ENCODE results near the gene SREBF2. TPM values are rescaled to one million over a fixed set of nuclear protein-coding genes. Genes with fewer than 3 reads are reported as not detected.

The SREBF2 gene
- total RNA-seq, 2 donors from 2014 or later = 48.3 to 65.3 TPM

- Histone ChIP-seq H3K4me3 (no peak overlapping the region), H3K27ac (no peak overlapping the region), H3K4me1 (ENCODE audit: control insufficient read depth in 1 of 2, low read depth in 2 of 2) (peaks cover 0 to 15% of the 10 kb centered on the region in 2 donors), H3K9me3 (no peaks in the 10 kb centered on the region), H3K27me3 (replicated peaks; ENCODE audit: insufficient read depth) (no peaks in the 10 kb centered on the region), H3K36me3 (no peaks in the 10 kb centered on the region)
- DNase-seq (ENCODE audit: low spot score) (no peak), ATAC-seq (ENCODE audit: insufficient number of reproducible peaks, low FRiP score, low read depth) (no peak)
- no peak for TF ChIP-seq CTCF (IDR thresholded peaks at IDR 0.05)
Observed at GRCh38 chr22:41821471-41822316, 11.2 kb upstream of the SREBF2 start.

GRCh38 chr22:41822317-41823057, 10.4 kb upstream of the SREBF2 start:
- no peak overlapping the region for H3K4me3 ChIP-seq
- no peaks in the 10 kb centered on the region for H3K36me3 ChIP-seq
- peak; percentile 22 for TF ChIP-seq CTCF (IDR thresholded peaks at IDR 0.05)
- peaks cover 0 to 15% of the 10 kb centered on the region in 2 donors for H3K4me1 ChIP-seq (ENCODE audit: control insufficient read depth in 1 of 2, low read depth in 2 of 2)
- no peak for ATAC-seq (ENCODE audit: insufficient number of reproducible peaks, low FRiP score, low read depth)
- H3K9me3 ChIP-seq = no peaks in the 10 kb centered on the region
- no peak overlapping the region for H3K27ac ChIP-seq
- DNase-seq (ENCODE audit: low spot score) = no peak
- no peaks in the 10 kb centered on the region for H3K27me3 ChIP-seq (replicated peaks; ENCODE audit: insufficient read depth)

- DNase-seq (ENCODE audit: low spot score) (no peak), ATAC-seq (ENCODE audit: insufficient number of reproducible peaks, low FRiP score, low read depth) (no peak)
- no peaks in the 10 kb centered on the region for H3K27me3 ChIP-seq (replicated peaks; ENCODE audit: insufficient read depth)
- H3K4me1 ChIP-seq (ENCODE audit: control insufficient read depth in 1 of 2, low read depth in 2 of 2) = peaks cover 0 to 15% of the 10 kb centered on the region in 2 donors
- no peak overlapping the region for H3K27ac ChIP-seq
- no peaks in the 10 kb centered on the region for H3K9me3 ChIP-seq
- H3K4me3 ChIP-seq = no peak overlapping the region
- TF ChIP-seq CTCF (IDR thresholded peaks at IDR 0.05) = no peak
- H3K36me3 ChIP-seq = no peaks in the 10 kb centered on the region
Observed at GRCh38 chr22:41823797-41824196, 9.1 kb upstream of the SREBF2 start.

- H3K27ac ChIP-seq = peak overlapping the region; percentile 34 to 43
Observed at GRCh38 chr22:41825376-41825775, 7.5 kb upstream of the SREBF2 start.

More at GRCh38 chr22:41825376-41825775, 7.5 kb upstream of the SREBF2 start:
- no peak overlapping the region for H3K4me3 ChIP-seq
- no peaks in the 10 kb centered on the region for H3K27me3 ChIP-seq (replicated peaks; ENCODE audit: insufficient read depth)
- no peak for TF ChIP-seq CTCF (IDR thresholded peaks at IDR 0.05)
- H3K4me1 ChIP-seq (ENCODE audit: control insufficient read depth in 1 of 2, low read depth in 2 of 2) = peaks cover 0 to 15% of the 10 kb centered on the region in 2 donors
- no peaks in the 10 kb centered on the region for H3K9me3 ChIP-seq
- H3K36me3 ChIP-seq = no peaks in the 10 kb centered on the region
- DNase-seq (ENCODE audit: low spot score) (no peak), ATAC-seq (ENCODE audit: insufficient number of reproducible peaks, low FRiP score, low read depth) (no peak)
